HG02981 (cell line): Measurements from ENCODE around the gene ALG6.
"Not testable (repeated sequence)": the region's sequence is repeated elsewhere in the genome, so short reads cannot be mapped to it uniquely, and the experiment has no call there.

ENCODE experiments used
- ATAC-seq: cut with Tn5 transposase; IDR thresholded peaks from one replicate; pipeline ENCODE4 v1.9.1; 2021; ENCODE audit warnings: mild to moderate bottlenecking, moderate library complexity; ENCODE audit not compliant: unreplicated experiment

Gene ALG6

GRCh38 chr1:63411066-63411465 is 43.6 kb downstream of the ALG6 start:
- ATAC-seq: no peak

GRCh38 chr1:63413394-63413793 is 46.0 kb downstream of the ALG6 start:
- ATAC-seq: no peak

- no peak for ATAC-seq
Observed at GRCh38 chr1:63414691-63415365, 47.4 kb downstream of the ALG6 start.

GRCh38 chr1:63418101-63418500 is 50.7 kb downstream of the ALG6 start:
- no peak for ATAC-seq

GRCh38 chr1:63420746-63421145 is 53.3 kb downstream of the ALG6 start:
- ATAC-seq: not testable (repeated sequence)

GRCh38 chr1:63423649-63424048 is 56.2 kb downstream of the ALG6 start:
- no peak for ATAC-seq

GRCh38 chr1:63428815-63429214 is 61.4 kb downstream of the ALG6 start:
- ATAC-seq: no peak

- no peak for ATAC-seq
Observed at GRCh38 chr1:63429281-63429680, 61.9 kb downstream of the ALG6 start.

GRCh38 chr1:63435161-63435560 is 67.7 kb downstream of the ALG6 start:
- no peak for ATAC-seq

- ATAC-seq: no peak
Observed at GRCh38 chr1:63442141-63442475, 74.7 kb downstream of the ALG6 start.

GRCh38 chr1:63448731-63449246 is 81.4 kb downstream of the ALG6 start:
- no peak for ATAC-seq

GRCh38 chr1:63450416-63450815 is 83.0 kb downstream of the ALG6 start:
- ATAC-seq: no peak

GRCh38 chr1:63453232-63453631 is 85.8 kb downstream of the ALG6 start:
- ATAC-seq: no peak

GRCh38 chr1:63454269-63454668 is 86.8 kb downstream of the ALG6 start:
- no peak for ATAC-seq

GRCh38 chr1:63458750-63459149 is 91.3 kb downstream of the ALG6 start:
- ATAC-seq: no peak

GRCh38 chr1:63461661-63462230 is 94.3 kb downstream of the ALG6 start:
- no peak for ATAC-seq

- ATAC-seq: no peak
Observed at GRCh38 chr1:63463248-63463647, 95.8 kb downstream of the ALG6 start.

GRCh38 chr1:63466181-63466580 is 98.8 kb downstream of the ALG6 start:
- no peak for ATAC-seq

GRCh38 chr1:63466759-63467158 is 99.3 kb downstream of the ALG6 start:
- no peak for ATAC-seq

GRCh38 chr1:63468683-63469082 is 101.3 kb downstream of the ALG6 start:
- ATAC-seq: not testable (repeated sequence)

GRCh38 chr1:63475761-63476160 is 108.3 kb downstream of the ALG6 start:
- no peak for ATAC-seq

GRCh38 chr1:63480057-63480456 is 112.6 kb downstream of the ALG6 start:
- no peak for ATAC-seq

- no peak for ATAC-seq
Observed at GRCh38 chr1:63486629-63487028, 119.2 kb downstream of the ALG6 start.
